MCF 10A (cell line): ENCODE measurements around the gene GAPDHS. TPM values are rescaled to one million over a fixed set of nuclear protein-coding genes. Genes with fewer than 3 reads are reported as not detected.

Source experiments
- BruUV-seq: library from RNA; stranded (reverse); fragments of 400-500 nt; replicated peaks from 2 replicates; lab custom pipeline; 2021; lab: Mats Ljungman, UMichigan
- CTCF ChIA-PET: fragments of 300-600 bp; sonication (Branson Sonifier 250); formaldehyde crosslinking; extraction: SDS; loops from one replicate; lab custom pipeline; 2021; ENCODE audit warnings: antibody characterized with exemption, inconsistent platforms; lab: Yijun Ruan, JAX
- POLR2A ChIA-PET: fragments of 300-600, 350-650 bp; sonication (Branson Sonifier 250); formaldehyde crosslinking; extraction: SDS; loops from one replicate; lab custom pipeline; 2020; ENCODE audit warnings: antibody characterized with exemption, inconsistent platforms; lab: Yijun Ruan, JAX
- DNase-seq: peaks from one replicate; pipeline ENCODE4 v3.0.0-alpha.2; 2018; ENCODE audit not compliant: unreplicated experiment
- H3K27ac Mint-ChIP-seq: one replicate; pipeline ENCODE4 v1.8.0; 2022; ENCODE audit warnings: mild to moderate bottlenecking, low read depth, mixed read lengths; ENCODE audit not compliant: unreplicated experiment
- H3K27me3 Mint-ChIP-seq: one replicate; pipeline ENCODE4 v1.8.0; 2022; ENCODE audit warnings: mixed read lengths; ENCODE audit not compliant: insufficient read depth, unreplicated experiment
- H3K36me3 Mint-ChIP-seq: one replicate; pipeline ENCODE4 v1.8.0; 2022; ENCODE audit warnings: mild to moderate bottlenecking, moderate library complexity, mixed read lengths; ENCODE audit not compliant: insufficient read depth, unreplicated experiment
- H3K4me1 Mint-ChIP-seq: one replicate; pipeline ENCODE4 v1.8.0; 2022; ENCODE audit warnings: mixed read lengths; ENCODE audit not compliant: insufficient read depth, unreplicated experiment
- H3K4me3 Mint-ChIP-seq: one replicate; pipeline ENCODE4 v1.8.0; 2022; ENCODE audit warnings: mild to moderate bottlenecking, moderate library complexity, mixed read lengths; ENCODE audit not compliant: unreplicated experiment
- H3K9me3 Mint-ChIP-seq: one replicate; pipeline ENCODE4 v1.8.0; 2022; ENCODE audit warnings: mixed read lengths; ENCODE audit not compliant: unreplicated experiment
- intact Hi-C: fragments of 100-400 bp; cut with micrococcal nuclease; formaldehyde crosslinking; loops from 2 replicates; pipeline ENCODE4 v1.14.1; 2022
- total RNA-seq: library from RNA; stranded (reverse); gene quantifications from 2 replicates; pipeline ENCODE4 v1.2.3, GENCODE V29; 2022
- TF ChIP-seq, protein P1 (sequence below): fragments of 200-600 bp; IDR thresholded peaks from one replicate; pipeline ENCODE4 v1.8.0; 2022; ENCODE audit warnings: antibody characterized with exemption, mild to moderate bottlenecking; ENCODE audit not compliant: unreplicated experiment

The GAPDHS gene
- total RNA-seq, 1 experiment from 2014 or later: not detected

DNA sequence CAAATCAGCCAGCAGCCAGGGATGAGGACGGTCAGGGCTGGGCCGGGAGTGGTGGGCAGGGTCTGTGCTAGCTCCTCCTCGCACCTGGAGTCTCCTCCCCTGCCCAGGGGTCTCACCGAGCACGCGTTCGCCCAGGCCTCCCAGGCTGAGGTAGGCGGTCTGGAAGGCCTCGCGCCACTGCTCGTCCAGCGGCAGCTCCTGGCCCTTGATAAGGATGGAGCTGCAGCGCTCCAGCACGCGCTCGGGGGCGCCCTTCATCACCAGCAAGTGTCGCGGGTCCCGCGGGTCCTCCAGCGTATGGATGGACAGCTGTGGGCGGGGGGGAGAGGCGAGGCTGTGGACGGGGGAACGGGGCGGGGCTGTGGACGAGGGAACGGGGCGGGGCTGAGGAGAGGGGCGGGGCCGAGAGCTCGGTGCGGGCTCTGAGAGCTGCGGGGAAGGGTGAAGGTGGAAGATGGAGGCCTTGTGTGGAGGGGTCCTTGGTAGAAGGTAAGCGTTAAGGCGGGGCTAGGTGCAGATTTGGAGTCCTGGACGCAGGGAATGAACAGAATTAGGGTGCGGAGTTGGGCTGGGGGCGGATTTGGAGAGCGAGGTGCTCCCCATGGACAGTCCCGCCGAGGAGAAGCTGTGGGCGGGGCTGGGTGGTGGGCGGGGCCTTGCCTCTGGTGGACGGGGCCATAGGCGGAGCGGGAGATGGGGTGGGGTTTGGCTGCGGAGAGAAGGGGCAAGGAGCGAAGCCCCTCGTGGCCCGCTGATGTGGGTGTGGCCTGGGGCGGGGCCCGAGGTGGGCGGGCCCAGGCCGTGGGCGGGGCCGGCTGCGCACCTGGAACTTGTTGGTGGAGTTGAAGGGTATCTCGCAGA, 24.5 kb downstream of the GAPDHS start:
- Mint-ChIP-seq H3K4me3 (no peak overlapping the region), H3K27ac (no peak overlapping the region), H3K27me3 (peaks cover 34% of the 10 kb centered on the region), H3K4me1 (no peaks in the 10 kb centered on the region), H3K36me3 (no peaks in the 10 kb centered on the region), H3K9me3 (no peaks in the 10 kb centered on the region)
- intact Hi-C loops: no loop called here
- DNase-seq: no peak
- CTCF ChIA-PET: interaction anchor here (0.8 to 1.4 kb wide), 3 partner anchors 9 to 62 kb away, joined by 3 to 5 read pairs (median 4); no protein-coding TSS in a partner anchor
- TF ChIP-seq, protein P1, sequence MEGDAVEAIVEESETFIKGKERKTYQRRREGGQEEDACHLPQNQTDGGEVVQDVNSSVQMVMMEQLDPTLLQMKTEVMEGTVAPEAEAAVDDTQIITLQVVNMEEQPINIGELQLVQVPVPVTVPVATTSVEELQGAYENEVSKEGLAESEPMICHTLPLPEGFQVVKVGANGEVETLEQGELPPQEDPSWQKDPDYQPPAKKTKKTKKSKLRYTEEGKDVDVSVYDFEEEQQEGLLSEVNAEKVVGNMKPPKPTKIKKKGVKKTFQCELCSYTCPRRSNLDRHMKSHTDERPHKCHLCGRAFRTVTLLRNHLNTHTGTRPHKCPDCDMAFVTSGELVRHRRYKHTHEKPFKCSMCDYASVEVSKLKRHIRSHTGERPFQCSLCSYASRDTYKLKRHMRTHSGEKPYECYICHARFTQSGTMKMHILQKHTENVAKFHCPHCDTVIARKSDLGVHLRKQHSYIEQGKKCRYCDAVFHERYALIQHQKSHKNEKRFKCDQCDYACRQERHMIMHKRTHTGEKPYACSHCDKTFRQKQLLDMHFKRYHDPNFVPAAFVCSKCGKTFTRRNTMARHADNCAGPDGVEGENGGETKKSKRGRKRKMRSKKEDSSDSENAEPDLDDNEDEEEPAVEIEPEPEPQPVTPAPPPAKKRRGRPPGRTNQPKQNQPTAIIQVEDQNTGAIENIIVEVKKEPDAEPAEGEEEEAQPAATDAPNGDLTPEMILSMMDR: no peak
- POLR2A ChIA-PET: no interaction called here
- no TSS peak for BruUV-seq

DNA sequence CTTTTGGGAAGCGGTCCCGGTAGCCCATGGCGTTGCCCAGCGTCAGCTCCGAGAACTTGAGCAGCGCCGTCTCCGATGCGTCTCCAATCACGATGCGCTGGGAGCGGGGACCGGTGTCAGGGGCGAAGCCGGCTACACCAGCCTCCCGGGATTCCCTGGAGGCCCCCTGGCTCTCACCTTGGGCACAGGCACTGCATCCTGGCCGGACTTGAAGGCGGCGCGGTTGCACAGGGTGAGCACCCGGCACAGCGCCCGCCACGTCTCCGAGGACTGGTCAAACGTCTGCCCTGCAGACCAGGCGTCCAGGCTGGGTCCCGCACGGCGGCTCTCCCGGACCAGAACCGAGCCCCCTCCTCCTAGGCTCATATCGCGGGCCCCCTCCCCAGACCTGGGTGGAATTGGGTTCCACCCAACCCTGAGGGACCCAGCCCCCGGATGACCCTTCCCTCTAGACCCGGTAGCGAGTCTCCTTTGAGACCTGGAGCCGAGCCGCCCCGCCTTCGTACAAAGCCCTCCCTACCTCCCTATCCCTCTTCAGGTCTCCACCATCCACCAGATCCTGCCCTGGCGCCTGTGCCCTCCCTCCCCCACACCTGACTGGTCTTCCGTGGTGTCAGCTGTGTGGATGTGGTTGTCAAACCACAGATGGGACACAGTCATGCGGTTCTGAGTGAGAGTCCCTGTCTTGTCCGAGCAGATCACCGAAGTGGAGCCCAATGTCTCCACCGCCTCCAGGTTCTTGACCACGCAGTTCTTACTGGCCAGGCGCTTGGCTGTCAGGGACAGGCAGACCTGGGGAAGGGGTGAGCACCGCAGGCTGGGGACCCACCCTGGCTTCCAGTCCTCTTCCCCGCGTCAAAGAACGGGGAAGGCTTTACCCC, 25.4 kb downstream of the GAPDHS start:
- Mint-ChIP-seq H3K4me3 (no peak overlapping the region), H3K27me3 (peaks cover 41% of the 10 kb centered on the region), H3K9me3 (no peaks in the 10 kb centered on the region), H3K27ac (no peak overlapping the region), H3K4me1 (no peaks in the 10 kb centered on the region), H3K36me3 (no peaks in the 10 kb centered on the region)
- intact Hi-C loops: no loop called here
- no TSS peak for BruUV-seq
- POLR2A ChIA-PET: no interaction called here
- TF ChIP-seq, protein P1: no peak
- DNase-seq: no peak
- CTCF ChIA-PET: interaction anchor here (0.8 to 2.6 kb wide), 3 partner anchors 10 to 63 kb away, joined by 4 to 15 read pairs (median 5); no protein-coding TSS in a partner anchor

DNA sequence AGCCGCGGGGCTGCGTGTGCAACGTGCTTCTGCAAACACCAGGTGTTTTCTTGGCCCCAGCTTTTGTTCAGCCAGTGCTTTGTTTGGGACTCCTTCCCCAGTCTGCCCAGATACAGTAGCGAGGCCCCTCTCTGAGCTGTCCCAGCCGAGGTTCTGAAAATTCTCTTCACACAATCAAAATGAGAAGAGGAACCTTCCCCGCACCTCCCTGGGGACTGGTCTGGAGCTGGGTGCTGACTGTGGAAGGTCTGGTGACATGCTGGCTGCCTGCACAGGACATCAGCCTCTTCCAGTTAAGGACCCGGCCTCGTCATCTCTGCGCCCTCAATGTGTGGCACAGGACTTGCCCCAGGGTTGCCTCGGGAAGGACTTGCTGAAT, 26.0 kb downstream of the GAPDHS start:
- H3K4me3 Mint-ChIP-seq: no peak overlapping the region
- intact Hi-C loops: no loop called here
- H3K4me1 Mint-ChIP-seq: no peaks in the 10 kb centered on the region
- no peak for DNase-seq
- H3K27me3 Mint-ChIP-seq: peaks cover 41% of the 10 kb centered on the region
- no TSS peak for BruUV-seq
- H3K36me3 Mint-ChIP-seq: no peaks in the 10 kb centered on the region
- TF ChIP-seq, protein P1: no peak
- no peak overlapping the region for H3K27ac Mint-ChIP-seq
- no peaks in the 10 kb centered on the region for H3K9me3 Mint-ChIP-seq
- ChIA-PET POLR2A (no interaction called here), CTCF (interaction anchor here (2.6 kb wide), 1 partner anchor 11 kb away, joined by 15 read pairs; no protein-coding TSS in a partner anchor)

DNA sequence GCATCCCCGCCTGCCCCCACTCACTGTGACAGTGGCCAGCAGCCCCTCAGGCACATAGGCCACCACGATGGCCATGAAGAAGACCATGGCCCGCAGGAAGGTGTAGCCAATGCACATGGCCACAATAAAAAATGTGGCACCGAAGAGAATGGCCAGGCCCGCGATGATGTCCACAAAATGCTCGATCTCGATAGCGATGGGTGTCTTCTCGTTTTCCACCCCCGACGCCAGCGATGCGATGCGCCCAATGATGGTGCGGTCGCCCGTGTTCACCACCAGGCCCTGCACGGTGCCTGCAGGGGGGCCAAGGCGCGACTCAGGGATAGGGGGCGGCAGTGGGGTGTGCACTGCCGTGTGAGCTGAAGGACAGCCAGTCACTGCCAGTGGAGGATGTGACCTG, 26.5 kb downstream of the GAPDHS start:
- H3K9me3 Mint-ChIP-seq: no peaks in the 10 kb centered on the region
- no peak overlapping the region for H3K27ac Mint-ChIP-seq
- TF ChIP-seq, protein P1: no peak
- BruUV-seq: no TSS peak
- H3K4me1 Mint-ChIP-seq: no peaks in the 10 kb centered on the region
- no peak overlapping the region for H3K4me3 Mint-ChIP-seq
- peaks cover 41% of the 10 kb centered on the region for H3K27me3 Mint-ChIP-seq
- ChIA-PET POLR2A (no interaction called here), CTCF (interaction anchor here (2.6 kb wide), 1 partner anchor 11 kb away, joined by 15 read pairs; no protein-coding TSS in a partner anchor)
- DNase-seq: no peak
- intact Hi-C loops: no loop called here
- H3K36me3 Mint-ChIP-seq: no peaks in the 10 kb centered on the region
